A549 treated with AZD9567 at 1 μM for 4 hours (cell line): Measurements from ENCODE around the gene PHC2. TPM values are rescaled to one million over a fixed set of nuclear protein-coding genes. Genes with fewer than 3 reads are reported as not detected.

Experiments
- total RNA-seq: library from RNA; stranded (reverse); fragments of 200-300 nt; extraction: Qiagen RNA extraction; gene quantifications from 5 replicates; pipeline ENCODE4 v1.2.3, GENCODE V29; 2022; ENCODE audit not compliant: insufficient read depth

The PHC2 gene
- 79.7 to 103 TPM (median 99.3 TPM) in 5 replicates for total RNA-seq

GRCh38 chr1:33430692-33431593 lies at the start of gene PHC2:
Gene PHC2 (minus strand): TSS chr1:33431095. CDS start chr1:33375539, 55,556 bp downstream.

GRCh38 chr1:33472269-33472980 lies 41.5 kb upstream of the PHC2 start, which contains the start of gene ZSCAN20:
Gene ZSCAN20 (plus strand): TSS chr1:33472645. CDS start chr1:33479289, 6,644 bp downstream.

GRCh38 chr1:33320619-33321165 lies 110.2 kb downstream of the PHC2 start, which contains the start of gene A3GALT2:
Gene A3GALT2 (minus strand): TSS chr1:33321098. CDS start chr1:33321098, 0 bp downstream.

Other genes with a start within 250 kb of the PHC2 start
- 1.5 to 2.8 TPM (median 2.6 TPM) in 5 replicates for gene TRIM62, start 249.1 kb downstream of the PHC2 start, total RNA-seq
- 8.6 to 12.1 TPM (median 10.3 TPM) in 5 replicates for gene ZNF362, start 174.6 kb downstream of the PHC2 start, total RNA-seq
- gene A3GALT2, start 110.0 kb downstream of the PHC2 start, total RNA-seq: not detected in 5 replicates
- gene ZSCAN20, start 41.5 kb upstream of the PHC2 start, total RNA-seq: 1.3 to 1.9 TPM (median 1.8 TPM) in 5 replicates